Renal cortical epithelial cell (primary cell): ENCODE data around the gene RPTOR. TPM values are rescaled to one million over a fixed set of nuclear protein-coding genes. Genes with fewer than 3 reads are reported as not detected.
A peak's percentile ranks its signal among the peaks of the same experiment; 100 is the strongest.

Experiments
- DNase-seq: peaks from one replicate; pipeline ENCODE4 v3.0.0-alpha.2; 2011; ENCODE audit warnings: low read depth
- total RNA-seq: library from RNA; depleted of rRNA; stranded (reverse); fragments of >200 nt; gene quantifications from 2 replicates; pipeline ENCODE4 v1.2.3, GENCODE V29; 2014

Gene RPTOR
- total RNA-seq, 1 donor from 2014 or later = 35.5 TPM

DNA sequence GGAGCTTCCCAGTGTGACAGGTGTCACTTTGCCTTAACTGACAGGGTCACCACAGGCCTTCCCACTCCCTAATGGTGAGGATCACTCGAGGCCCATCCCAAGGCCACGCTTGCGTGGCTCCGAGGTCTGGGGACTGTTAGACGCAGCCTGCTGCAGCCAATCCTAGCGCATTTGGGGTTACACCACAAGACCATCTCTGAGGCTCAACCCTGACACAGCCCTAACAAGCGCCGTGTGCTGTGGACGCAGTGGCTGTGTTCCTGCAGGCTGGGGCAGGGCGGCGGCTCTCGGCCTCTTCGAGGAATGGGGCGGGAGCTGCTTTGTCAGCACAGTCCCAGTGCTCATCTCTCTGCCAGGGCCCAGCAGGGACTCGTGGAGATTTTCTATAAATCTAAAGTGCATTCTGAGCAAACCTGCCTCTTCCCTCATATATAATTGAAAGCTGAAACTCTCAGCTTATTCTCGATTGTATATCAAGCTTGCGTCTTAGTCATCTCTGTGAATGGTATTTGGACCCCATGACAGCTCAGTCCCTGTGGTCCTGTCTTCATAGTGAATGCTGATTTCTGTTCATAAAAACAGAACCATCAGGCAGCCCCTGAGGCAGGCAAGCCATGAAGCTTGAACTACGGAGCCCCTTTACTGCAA, 381.2 kb downstream of the RPTOR start:
- no peak for DNase-seq

DNA sequence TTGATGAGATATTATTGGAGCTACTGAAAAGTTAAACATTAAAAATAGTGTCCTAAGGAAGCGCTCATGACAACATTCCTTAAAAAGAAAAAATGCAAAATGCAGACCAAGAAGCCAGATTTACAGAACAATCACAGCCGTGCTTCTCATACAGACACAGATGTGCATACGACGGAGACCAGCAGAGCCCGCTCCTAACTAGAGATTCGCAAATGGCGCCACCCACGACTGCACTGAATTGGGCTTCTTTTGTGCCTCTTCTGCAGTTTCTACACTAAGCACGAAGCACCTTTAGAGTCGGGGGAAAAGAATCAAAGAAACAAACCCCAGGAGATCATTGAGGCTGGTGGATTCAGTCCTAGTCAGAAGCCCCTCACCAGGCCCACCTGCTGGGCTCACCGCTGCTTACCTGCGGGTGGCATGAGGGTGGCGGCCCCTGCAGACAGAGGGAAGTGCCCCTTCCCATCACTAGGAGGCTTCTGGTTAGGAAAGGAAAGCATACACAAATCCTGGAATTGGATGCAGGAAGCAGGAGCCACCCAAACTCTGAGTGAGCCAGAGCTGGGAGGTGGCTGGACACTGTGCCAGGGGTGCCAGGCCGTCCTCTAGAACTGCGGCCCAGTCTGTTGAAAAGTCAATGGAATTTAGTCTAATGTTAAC, 382.1 kb downstream of the RPTOR start:
- DNase-seq = no peak

DNA sequence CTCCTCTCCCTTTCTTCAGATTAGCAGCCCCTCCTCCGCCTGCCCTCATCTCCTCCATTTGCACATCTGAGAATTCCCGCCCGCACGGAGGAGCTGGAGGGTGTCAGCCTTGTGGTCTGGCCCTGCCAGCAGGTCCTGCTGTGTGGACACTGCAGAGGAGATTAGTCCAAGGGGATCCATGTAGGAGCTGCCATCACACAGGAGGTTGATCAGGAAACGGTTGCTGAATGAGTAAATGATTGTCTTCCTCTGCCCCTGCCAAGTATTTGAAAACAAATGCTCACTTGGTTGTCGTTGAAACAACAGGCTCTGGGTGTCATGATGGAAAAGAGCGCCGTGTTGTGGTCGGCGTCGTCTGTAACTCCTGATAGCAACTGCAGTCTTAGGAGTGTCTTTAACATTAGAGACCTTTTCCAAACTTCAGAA, 383.2 kb downstream of the RPTOR start:
- DNase-seq = no peak

DNA sequence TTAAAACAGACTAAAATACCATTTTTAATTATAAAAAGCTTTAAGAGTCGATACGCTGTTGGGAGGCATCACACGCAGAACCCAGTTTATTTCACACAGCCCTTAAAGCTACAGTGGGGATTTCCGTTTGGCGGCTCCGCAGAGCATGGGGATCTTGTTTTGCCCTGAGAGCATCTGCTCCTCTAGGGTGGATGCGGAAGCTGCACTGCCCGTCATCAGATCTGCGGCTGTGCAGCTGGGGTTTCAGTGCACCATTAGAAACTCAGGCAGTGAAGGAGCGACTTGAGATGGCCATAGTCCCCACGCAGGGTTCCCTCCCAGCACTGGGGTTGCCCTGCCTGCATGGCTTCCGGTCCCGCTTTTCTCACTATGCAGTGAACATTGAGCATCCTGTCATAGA, 384.8 kb downstream of the RPTOR start:
- DNase-seq = no peak

DNA sequence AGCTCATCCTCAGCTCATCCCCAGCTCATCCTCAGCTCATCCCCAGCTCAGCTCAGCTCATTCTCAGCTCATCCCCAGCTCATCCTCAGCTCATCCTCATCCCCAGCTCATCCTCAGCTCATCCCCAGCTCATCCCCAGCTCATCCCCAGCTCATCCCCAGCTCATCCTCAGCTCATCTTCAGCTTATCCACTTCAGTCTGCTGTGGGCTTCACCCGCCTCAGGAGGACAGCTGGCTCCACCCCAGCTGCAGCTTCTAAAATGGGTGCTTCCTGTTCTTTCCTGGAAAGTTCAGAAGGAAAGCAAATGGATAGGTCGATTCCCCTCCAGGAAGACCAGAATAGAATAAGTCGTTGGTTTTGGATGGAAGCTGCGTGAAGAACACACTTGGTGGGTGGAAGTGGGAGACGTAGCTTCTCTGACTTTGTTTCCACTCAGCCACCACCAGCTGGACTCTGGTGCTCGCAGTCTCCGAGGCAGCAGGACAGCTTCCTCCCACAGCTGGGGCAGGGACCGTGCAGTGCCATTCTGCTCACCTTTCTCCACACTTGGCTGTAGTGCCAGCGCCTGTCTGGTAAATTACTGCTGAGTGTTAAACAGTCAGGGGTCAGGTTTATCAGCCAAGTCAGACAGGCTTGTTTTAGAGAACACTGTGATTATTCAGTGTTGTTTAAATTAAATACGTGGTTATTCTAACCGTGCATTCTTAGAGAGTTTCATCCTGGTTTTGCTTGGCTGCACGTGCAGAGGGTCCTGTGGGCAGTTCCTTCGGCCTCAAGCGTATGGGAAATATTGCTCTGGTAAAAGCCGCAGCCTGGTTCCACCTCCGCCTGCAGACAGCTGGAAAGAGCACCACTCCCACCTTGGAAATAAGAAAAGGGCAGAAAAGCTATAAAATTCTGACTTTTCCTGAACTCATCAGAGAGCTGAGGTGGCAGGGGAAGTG, 386.0 kb downstream of the RPTOR start:
- DNase-seq = peak; percentile 3

DNA sequence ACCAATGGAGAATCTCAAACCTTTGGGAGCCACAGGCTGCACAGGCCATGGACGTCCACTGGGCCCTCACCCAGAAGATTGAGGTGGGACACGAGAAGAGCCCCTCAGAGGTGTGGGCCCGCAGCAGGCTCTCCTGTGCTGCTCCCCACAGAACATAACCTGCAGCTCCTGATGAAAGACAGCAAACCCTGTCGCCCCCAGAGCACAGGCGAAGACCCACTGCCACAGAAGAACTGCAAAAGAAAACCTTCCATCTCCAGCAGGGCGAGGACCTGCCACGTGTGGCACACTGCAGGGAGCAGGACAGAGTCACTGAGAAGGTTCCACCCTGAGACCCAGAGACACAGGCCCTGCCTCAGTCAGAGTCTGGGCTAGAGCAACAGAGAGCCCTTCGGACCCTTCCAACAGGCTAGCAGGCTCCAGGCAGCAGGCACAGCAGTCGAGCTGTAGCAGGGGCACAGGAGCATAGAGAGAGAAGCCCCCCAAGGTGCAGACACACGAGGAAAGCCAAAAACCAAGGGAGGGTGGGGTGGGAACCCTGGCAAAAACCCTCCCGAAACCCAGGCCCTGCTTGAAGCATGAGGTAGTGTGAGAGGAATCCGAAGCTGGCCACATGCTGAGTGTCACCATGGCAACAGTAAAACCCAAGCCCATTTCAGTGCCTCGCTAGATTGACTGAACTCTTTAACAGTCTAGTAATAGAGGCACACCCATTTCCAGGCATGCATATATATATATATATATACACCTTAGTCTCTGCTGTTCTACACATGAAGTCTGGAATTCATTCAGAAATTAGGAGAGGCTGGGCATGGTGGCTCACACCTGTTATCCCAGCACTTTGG, 387.0 kb downstream of the RPTOR start:
- peak; percentile 73 for DNase-seq

DNA sequence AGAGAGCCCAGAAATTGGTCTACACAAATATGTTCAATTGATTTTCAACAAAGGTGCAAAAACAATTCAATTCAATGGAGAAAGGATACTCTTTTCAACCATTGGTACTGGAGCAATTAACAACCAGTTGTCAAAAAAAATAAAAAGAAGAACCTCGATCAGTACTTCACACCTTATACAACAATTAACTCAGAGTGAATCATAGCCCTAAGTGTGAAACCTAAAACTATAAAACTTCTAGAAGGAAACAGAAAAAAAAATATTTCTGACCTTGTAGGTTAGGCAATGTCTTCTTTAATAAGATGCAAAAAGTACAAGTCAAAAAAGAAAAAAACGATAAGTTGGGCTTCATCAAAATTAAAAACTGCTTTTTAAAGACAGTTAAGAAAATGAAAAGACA, 390.9 kb downstream of the RPTOR start:
- DNase-seq = no peak

DNA sequence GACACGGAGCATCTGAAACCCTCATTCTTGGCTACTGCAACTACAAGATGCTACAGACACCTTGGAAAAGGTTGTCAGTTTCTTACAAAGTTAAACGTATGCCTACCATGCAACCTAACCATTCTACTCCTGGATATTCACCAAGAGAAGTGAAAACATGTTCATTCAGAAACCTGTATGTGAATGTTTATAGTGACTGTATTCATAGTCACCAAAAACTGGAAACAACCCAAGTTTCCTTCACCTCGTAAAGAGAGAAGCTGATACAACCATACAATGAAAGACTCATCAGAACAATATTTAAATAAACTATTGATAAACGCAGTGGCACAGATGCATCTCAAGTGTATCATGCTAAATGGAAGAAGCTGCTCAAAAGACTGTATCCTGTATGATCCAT, 391.6 kb downstream of the RPTOR start:
- no peak for DNase-seq

DNA sequence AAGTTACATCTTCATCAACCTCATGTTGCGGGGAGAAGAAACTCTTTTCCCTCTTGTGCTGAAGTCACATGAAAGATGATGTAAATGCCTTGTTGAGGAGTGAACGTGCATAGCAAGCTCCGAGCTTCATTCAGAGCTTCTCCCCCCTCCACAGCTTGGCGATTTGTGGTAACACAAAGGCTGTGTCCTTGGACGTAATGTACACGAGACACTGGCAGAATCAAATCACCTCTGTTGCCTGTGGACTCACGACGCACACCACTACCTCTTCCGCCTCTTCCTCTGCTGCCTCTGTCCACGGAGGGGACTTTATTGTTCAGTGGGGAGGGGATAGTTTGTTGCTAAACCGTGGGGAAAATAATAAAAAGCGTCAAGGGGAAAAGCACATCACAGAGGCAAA, 392.1 kb downstream of the RPTOR start:
- DNase-seq = no peak

DNA sequence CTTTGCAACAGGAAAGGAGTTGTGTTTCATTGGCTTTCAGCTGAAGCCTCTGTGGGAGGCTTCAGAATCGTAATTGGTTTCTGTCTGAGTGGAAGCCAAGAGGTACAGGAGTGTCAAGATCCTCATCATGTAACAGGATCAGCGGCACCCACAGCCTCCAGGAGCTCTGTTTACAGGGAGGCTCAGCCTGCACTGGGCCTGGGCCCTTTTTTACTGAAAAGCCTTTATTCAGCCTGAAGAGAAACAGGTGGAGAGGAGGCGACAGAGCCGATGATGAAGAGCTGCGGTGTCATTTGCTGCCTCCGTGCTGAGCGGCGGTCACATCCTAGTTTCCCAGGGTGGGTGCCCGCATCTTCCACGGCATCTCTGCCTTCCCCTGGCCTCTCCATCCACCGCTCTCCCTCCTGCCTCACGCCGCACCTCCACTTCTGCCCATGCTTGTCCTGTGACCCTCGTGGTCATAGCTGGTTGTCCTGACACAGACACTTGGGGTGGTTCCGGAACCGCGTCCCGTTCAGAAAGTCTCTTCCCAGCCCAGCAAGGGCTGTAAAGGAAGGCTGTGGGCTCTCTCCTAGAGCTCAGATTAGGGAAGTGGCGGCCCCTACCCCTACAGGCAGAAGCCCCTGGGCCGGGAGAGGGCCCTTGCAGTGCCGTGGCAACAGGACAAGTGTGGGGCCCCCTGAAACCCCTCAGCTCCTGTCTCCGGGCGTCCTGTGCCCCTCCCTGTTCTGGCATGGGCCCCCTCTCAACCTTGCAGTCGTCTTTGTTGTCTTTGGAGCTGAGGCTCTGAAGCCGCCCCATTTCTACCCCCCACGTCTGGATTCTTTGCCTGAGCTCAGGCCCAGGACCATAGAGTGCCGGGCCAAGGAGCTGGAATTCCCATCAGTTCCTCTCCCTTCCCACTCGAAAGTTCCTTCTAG, 393.1 kb downstream of the RPTOR start:
- no peak for DNase-seq

DNA sequence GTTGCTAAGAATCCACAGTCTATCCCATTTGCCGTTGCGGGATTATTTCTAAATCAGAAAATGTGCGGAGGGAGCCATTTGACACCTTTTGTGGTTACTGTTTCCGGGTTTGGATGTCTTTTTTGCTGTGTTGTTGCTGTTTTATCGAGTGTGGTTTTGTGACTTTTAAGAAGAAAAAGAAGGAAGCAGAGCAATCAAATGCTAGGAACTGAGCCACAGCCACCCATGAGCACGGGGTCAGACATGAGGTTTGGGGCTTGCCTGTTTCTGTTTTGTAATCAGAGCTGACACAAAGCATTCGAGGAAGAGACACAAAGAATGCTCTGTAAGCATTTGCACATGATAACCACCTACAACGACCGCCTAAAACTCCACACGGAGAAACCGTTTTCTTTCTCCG, 393.9 kb downstream of the RPTOR start:
- DNase-seq = no peak

DNA sequence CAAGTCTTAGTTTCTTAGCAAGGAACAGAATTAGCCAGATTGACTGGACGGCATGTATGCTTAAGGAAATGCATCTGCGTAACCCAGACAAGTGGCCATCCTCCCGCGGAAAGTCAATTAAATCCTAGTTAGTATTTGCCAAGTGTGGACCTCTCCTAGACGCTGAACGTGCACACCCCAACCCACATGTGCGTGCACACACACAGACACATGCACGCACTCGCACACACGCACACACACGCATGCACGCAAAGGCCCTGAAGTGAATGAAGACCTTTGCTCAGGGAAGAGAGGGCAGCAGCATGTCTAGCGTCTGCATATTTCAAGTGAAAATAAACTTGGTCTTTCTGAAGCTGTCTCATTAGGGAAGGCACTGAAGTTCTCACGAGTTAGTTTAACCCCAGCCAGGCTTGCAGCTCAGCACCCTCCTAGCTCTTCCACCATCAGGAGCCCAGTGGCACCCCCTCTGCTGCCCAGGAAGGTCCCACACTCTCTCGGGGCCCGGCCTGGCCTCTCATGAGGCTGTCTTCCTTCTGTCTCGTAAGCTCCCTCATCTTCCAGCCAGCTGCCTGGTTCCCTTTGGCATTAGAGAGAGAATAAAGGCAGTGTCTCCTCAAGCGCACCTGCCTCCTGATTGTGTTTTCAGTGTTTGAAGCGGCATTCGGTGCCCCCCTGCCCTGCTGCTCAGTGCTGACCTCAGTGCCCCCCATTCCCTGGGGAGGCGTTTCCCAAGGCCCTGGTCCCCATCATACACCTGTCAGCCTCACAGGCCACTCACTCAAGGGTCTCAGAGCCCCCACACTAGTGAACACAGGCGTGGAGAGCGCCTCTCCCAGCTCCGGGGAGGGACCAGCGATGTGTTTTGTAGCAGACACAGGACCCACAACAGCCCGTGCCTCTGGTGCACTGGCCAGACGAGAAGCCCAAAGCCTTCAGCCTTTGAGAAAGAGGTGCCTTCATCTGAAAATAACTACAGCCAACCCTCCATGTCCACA, 394.8 kb downstream of the RPTOR start:
- no peak for DNase-seq

DNA sequence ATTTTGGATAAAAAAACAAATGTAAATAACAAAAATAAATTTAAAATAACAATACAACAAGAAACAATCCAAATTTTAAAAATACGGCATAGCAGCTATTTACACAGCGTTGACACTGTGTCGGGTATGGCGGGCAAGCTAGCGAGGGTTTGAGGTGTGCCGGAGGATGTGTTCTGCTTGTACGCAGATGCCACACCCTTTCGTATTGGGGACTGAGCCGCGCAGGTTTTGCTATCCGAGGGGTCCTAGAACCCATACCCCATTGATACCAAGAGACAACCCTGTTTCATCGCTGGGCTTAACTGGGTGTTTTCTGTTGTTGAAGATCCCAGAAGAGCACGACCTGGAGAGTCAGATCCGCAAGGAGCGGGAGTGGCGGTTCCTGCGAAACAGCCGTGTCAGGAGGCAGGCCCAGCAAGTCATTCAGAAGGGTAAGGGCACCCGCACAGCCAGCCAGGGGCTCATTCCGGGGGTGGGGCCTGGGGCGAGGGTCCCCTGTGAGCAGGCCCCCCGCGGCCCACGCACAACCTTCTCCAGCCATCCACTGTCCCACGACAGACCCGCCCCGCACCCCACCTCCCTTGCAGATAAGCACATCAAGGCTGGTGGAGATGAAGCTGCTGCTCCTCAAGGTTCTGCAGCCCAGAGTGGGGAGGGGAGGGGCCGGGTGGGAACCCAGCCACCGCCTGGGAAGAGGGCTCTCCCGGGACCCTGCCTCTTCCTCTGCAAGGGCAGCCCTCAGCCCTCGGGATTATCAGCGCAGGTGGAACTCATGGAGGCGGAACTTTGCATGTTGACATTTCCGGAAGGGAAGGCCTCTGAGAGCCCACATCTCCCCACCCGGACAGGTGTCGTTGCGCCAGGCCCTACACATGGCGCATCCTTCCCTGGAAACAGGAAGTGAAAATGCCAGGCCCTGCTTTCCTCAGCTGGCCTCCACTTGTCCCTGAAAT, 395.8 kb downstream of the RPTOR start:
- no peak for DNase-seq

DNA sequence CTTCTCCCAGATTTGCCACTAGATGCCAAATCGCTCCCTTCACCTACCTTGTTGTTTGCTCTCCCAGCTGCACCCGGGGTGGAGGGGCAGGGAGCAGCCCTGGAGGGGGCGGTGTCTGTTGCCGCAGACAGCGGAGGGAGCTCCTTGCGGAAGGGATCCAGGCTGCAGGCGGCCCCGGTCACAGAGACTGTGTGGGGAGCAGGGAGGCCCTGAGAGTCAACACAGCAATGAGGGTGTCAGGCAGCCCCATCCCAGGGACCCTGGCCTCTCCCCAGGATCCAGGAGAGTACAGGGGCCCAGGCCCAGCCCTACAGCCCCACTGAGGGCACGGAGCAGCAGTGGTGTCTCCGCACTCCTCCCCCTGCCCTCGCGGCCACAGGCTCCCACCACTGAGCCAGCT, 396.5 kb downstream of the RPTOR start:
- DNase-seq = no peak

DNA sequence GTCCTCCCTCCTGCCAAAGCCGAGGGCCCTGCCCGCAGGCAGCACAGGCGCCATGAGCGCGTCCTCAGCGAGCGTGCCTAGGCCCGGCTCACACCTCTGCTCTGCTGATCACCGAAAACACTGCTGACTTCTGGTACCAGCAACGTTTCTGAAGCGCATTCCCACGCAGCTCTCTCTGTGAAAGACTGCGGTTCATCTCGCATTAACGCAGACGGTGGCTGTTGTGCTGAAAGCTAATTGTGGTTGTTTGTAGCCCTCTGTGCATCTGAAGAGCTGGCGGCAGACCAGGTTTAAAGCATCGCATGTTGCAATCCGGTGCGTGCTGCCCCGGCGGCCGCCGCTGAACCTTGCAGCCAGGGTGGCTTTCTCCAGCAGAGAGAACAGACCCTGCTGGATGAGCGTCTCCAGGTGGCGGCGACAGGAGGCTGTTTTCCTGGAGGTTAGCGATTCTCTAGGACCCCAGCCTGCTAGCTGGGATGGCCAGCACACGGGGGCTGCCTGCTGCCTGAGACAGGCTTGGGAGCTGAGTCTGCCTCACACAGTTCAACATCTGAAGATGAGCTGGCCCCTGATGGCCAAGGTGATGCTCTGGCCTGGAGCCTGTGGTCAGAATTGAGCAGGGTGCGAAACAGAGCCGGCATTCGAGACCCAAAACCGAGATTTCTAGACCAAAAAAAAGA, 397.2 kb downstream of the RPTOR start:
- DNase-seq = no peak

DNA sequence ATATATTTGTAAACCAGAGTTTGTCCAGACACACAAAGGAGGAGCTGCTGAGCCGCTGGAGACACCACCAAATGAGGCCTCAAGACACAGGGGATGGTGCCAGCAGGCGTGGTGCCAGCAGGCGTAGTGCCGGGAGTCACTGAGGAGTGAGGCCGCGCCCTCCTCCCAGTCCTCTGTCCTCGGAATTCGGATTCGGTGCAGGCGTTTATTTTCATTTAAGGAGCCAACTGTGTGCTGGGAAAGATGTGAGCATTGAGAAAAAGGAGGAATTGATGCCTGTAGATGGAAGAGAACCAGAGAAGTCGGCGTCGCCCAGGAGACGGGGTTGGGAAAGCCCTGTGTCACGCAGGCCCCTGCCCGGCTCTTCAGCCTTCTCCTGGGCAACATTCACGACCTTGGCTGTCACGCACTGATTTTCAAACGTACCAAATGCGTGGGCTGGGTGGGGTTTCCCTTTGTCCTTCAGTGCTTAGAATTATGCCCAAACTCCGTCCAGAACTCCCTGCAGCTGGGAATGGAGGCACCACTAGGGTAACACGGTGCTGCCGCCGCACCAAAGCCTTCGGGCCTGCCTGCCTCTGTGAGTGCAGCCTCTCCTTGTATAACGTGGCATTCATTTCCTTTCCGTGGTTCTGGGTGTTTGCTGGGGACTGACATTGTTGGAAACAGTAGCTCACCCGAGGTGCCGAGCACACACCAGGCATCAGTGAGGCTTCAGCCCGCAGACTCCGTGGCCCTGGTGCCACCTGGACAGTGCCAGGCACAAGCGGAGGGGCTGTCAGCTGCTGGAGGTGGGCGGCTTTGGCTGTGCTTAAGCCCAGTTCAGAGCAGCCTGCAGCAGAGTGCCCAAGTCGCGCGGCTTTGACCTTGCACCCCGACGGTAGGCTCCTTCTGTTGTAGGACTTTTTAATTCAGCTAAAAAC, 398.0 kb downstream of the RPTOR start:
- DNase-seq = peak; percentile 1
